Measurements from ENCODE around the gene CIAO3.
"Not testable (repeated sequence)": the region's sequence is repeated elsewhere in the genome, so short reads cannot be mapped to it uniquely, and the experiment has no call there.

The CIAO3 gene

GRCh38 chr16:759110-759910 lies 18.5 kb upstream of the CIAO3 start:
- DNase-seq, result no peak

- DNase-seq, result no peak
Measured at GRCh38 chr16:756428-756827, 15.6 kb upstream of the CIAO3 start.

GRCh38 chr16:754656-755055 lies 13.9 kb upstream of the CIAO3 start:
- DNase-seq, result no peak

GRCh38 chr16:754121-754607 lies 13.4 kb upstream of the CIAO3 start:
- not testable (repeated sequence) for DNase-seq

- no peak for DNase-seq
Measured at GRCh38 chr16:752007-752312, 11.2 kb upstream of the CIAO3 start.

- no peak for DNase-seq
Measured at GRCh38 chr16:751152-752006, 10.6 kb upstream of the CIAO3 start.

GRCh38 chr16:750485-750884 lies 9.7 kb upstream of the CIAO3 start:
- no peak for DNase-seq

- no peak for DNase-seq
Measured at GRCh38 chr16:749010-749409, 8.2 kb upstream of the CIAO3 start.

- no peak for DNase-seq
Measured at GRCh38 chr16:747978-748746, 7.4 kb upstream of the CIAO3 start.

GRCh38 chr16:746637-747036 lies 5.8 kb upstream of the CIAO3 start:
- no peak for DNase-seq

- no peak for DNase-seq
Measured at GRCh38 chr16:745739-746138, 4.9 kb upstream of the CIAO3 start.

GRCh38 chr16:743794-744500 lies 3.1 kb upstream of the CIAO3 start:
- DNase-seq, result no peak

GRCh38 chr16:742894-743293 lies 2.1 kb upstream of the CIAO3 start:
- not testable (repeated sequence) for DNase-seq

GRCh38 chr16:741986-742629 lies 1.3 kb upstream of the CIAO3 start:
- no peak for DNase-seq

GRCh38 chr16:740459-740763 lies 386 bp downstream of the CIAO3 start:
- no peak for DNase-seq

GRCh38 chr16:739560-740458 lies 988 bp downstream of the CIAO3 start:
- no peak for DNase-seq

GRCh38 chr16:736936-737481 lies 3.8 kb downstream of the CIAO3 start:
- no peak for DNase-seq

GRCh38 chr16:735982-736453 lies 4.8 kb downstream of the CIAO3 start:
- no peak for DNase-seq

- no peak for DNase-seq
Measured at GRCh38 chr16:734981-735881, 5.6 kb downstream of the CIAO3 start.

All from SHP77 treated with DMSO at 0.1 percent for 48 hours (cell line).